Hematopoietic multipotent progenitor cell treated with erythropoietin and hydrocortisone succinate and interleukin-3 and kit ligand, for 15 days (in vitro differentiated cells): ENCODE measurements around the gene ADAMTS19.
"Not testable (repeated sequence)": the region's sequence is repeated elsewhere in the genome, so short reads cannot be mapped to it uniquely, and the experiment has no call there.

ENCODE experiments used
- DNase-seq: peaks from one replicate; pipeline ENCODE4 v3.0.0-alpha.2; 2015; ENCODE audit warnings: low spot score

Gene ADAMTS19

DNA sequence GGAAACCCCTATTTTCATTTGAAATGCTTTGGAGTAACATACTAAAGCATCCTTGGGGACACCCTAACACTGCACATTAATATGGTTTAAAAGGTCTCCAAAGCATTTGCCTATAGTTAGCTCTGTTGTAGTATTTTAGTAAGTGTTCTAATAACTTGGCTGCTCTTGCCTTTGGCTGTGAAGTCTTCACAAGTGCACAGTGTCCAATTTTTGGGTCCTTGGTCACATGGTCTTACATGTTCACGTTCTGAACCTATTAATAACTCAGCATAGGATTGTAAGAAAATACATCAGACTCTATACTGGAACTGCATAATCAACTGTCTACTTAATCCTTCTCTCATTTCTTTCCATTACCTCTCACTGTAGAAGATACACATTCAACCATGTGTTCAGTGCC, 17.4 kb downstream of the ADAMTS19 start:
- DNase-seq = no peak

DNA sequence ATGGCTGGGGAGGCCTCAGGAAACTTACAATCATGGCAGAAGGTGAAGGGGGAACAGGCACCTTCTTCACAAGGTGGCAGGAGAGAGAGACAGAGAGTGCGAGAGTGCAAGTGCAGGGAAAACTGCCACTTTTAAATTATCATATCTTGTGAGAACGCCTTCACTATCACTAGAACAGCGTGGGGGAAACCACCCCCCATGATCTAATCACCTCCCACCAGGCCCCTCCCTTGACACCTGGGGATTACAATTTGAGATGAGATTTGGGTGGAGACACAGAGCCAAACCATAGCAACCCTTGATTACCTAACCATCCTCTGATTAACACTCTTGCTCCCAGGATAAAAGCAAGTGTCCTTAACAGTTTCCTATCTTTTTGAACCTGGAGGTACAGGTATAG, 21.1 kb downstream of the ADAMTS19 start:
- DNase-seq = no peak

DNA sequence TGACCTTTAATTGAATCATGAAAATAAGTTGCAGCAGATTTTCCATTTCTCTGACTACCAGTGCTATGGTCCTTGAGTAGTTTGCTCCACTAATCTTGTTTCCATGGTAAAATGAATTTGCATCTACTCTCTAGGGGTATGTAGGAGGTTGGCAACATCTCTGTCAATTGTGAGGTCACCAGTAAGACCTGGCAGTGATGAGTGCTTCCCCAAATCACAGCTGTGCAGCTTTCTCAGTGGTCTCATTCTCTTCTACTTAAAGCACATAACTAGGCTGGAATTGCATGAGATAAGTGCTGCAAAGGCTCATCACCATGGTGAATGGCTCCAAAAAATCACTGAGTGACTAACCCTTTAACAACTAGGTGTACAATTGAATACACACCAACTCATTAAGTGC, 36.3 kb downstream of the ADAMTS19 start:
- DNase-seq = no peak

GRCh38 chr5:129496864-129497595, 36.9 kb downstream of the ADAMTS19 start:
- DNase-seq = no peak

- DNase-seq = no peak
Observed at GRCh38 chr5:129499208-129499852, 39.2 kb downstream of the ADAMTS19 start.

- no peak for DNase-seq
Observed at GRCh38 chr5:129500101-129500500, 40.0 kb downstream of the ADAMTS19 start.

- no peak for DNase-seq
Observed at GRCh38 chr5:129506086-129506485, 46.0 kb downstream of the ADAMTS19 start.

GRCh38 chr5:129506950-129507349, 46.9 kb downstream of the ADAMTS19 start:
- DNase-seq = no peak

- DNase-seq = no peak
Observed at GRCh38 chr5:129507527-129507926, 47.4 kb downstream of the ADAMTS19 start.

GRCh38 chr5:129508606-129509005, 48.5 kb downstream of the ADAMTS19 start:
- DNase-seq = no peak

- no peak for DNase-seq
Observed at GRCh38 chr5:129509363-129509975, 49.4 kb downstream of the ADAMTS19 start.

- DNase-seq = no peak
Observed at GRCh38 chr5:129511291-129511690, 51.2 kb downstream of the ADAMTS19 start.

GRCh38 chr5:129541051-129541450, 81.0 kb downstream of the ADAMTS19 start:
- no peak for DNase-seq

GRCh38 chr5:129541648-129542251, 81.7 kb downstream of the ADAMTS19 start:
- no peak for DNase-seq

GRCh38 chr5:129547137-129547536, 87.0 kb downstream of the ADAMTS19 start:
- DNase-seq = no peak

GRCh38 chr5:129554134-129554904, 94.2 kb downstream of the ADAMTS19 start:
- DNase-seq = no peak

DNA sequence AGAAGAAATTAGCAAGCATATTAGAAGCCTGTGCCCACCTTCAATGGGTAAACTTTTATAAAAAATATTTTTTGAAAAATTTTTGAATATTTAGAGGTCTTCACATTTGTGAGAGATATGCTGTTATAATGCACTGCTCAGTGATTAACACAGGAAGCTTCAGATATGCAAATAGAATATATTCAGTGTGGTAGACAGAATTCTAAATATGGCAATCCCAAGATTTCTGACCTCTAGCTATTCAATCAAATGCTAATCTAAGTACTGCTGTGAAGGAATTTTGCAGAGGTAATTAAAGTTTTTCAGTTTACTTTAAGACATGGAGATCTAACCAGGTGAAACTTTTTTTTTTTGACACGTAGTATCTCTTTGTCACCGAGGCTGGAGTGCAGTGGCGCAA, 103.5 kb downstream of the ADAMTS19 start:
- DNase-seq = no peak

DNA sequence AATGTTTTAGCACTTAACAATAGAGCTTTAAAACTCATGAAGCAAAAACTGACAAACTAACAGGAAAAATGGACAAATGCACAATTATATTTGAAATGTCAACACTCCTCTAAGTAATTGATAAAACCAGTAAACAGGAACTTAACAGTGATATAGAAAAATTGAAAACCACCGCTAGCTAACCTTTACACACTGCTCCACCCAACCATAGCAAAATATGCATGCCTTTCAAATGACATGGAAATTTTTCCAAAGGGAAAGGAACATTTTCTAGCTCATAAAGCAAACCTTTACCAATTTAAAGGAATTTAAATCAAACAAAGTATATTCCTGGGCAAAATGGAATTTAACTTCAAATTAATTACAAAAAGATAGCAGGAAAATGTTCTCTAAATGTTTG, 109.2 kb downstream of the ADAMTS19 start:
- DNase-seq = no peak

DNA sequence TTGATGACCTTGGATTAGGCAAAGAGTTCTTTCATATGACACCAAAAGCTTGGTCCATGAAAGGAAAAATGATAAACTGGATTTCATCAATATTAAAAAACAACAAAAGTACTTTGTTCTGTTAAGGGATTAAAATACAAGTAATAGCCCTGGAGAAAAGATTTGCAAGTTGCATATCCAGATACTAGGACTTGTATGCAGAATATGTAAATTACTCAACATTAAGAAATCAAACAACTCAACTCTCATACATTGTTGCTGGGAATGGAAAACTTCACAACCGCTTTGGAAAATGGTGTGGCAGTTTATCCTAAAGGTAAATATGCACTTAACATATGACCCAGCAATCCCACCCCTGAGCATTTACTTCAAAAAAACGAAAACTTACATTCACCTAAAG, 112.0 kb downstream of the ADAMTS19 start:
- DNase-seq = no peak

DNA sequence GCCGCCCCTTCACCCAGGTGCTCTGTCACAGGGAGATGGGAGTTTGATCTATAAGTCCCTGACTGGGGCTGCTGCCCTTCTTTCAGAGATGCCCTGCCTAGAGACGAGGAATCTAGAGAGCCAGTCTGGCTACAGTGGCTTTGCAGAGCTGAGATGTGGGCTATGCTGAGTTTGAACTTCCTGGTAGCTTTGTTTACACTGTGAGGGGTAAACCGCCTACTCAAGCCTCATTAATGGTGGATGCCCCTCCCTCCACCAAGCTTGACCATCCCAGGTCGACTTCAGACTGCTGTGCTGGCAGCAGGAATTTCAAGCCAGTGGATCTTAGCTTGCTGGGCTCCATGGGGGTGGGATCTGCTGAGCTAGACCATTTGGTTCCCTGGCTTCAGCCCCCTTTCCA, 124.4 kb downstream of the ADAMTS19 start:
- not testable (repeated sequence) for DNase-seq

DNA sequence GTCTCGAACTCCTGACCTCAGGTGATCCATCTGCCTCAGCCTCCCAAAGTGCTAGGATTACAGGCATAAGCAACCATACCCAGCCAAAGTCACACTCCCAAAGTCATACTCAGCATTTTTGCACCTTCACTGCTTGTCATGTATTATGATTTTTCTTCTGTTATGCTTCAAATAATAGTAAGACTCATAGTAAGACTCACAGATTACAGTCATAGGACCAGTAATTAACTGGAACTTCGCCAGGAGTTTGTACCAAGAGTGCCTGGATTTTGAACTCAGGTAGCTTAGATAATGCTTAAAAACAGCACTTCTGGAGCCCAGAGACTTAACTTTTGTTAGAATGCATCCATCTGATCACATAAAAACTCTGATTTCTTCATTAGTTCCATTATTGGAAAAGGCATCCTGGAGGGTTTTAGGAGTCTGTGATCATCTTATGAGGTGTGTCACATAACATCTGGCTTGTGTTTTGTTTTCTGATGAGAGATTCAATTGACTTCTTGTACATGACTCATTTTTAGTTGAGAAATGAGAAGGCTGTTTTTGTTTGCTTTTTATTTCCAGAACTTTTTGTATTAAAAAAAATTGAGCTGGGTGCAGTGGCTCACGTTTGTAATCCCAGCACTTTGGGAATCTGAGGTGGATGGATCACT, 131.5 kb downstream of the ADAMTS19 start:
- DNase-seq = no peak

GRCh38 chr5:129593525-129593924, 133.4 kb downstream of the ADAMTS19 start:
- no peak for DNase-seq
